H9 (cell line): ENCODE results near the gene ARHGEF38. TPM values are rescaled to one million over a fixed set of nuclear protein-coding genes. Genes with fewer than 3 reads are reported as not detected.

ENCODE experiments used
- DNase-seq: peaks from one replicate; pipeline ENCODE4 v3.0.0-alpha.2; 2017
- H2AFZ ChIP-seq: one replicate; pipeline ENCODE4 v1.6.1; 2013; ENCODE audit warnings: mild to moderate bottlenecking, low read length, control low read depth, moderate library complexity
- H2AK5ac ChIP-seq: 2 replicates; pipeline ENCODE4 v1.6.1; 2013; ENCODE audit warnings: low read length, control low read depth, mixed read lengths; ENCODE audit not compliant: insufficient read length
- H2BK120ac ChIP-seq: one replicate; pipeline ENCODE4 v1.6.1; 2013; ENCODE audit warnings: low read depth, mild to moderate bottlenecking, low read length, control low read depth, inconsistent platforms; ENCODE audit not compliant: poor library complexity, severe bottlenecking
- H2BK12ac ChIP-seq: 2 replicates; pipeline ENCODE4 v1.6.1; 2013; ENCODE audit warnings: low read length, control low read depth, mixed read lengths, low read depth; ENCODE audit not compliant: insufficient read length
- H2BK15ac ChIP-seq: 2 replicates; pipeline ENCODE4 v1.6.1; 2013; ENCODE audit warnings: low read depth, low read length, control low read depth
- H2BK20ac ChIP-seq: one replicate; pipeline ENCODE4 v1.6.1; 2013; ENCODE audit warnings: low read depth, mild to moderate bottlenecking, low read length, control low read depth, inconsistent platforms; ENCODE audit not compliant: poor library complexity, severe bottlenecking
- H2BK5ac ChIP-seq: 2 replicates; pipeline ENCODE4 v1.6.1; 2013; ENCODE audit warnings: low read length, control low read depth, mixed read lengths; ENCODE audit not compliant: insufficient read length
- H3K14ac ChIP-seq: 2 replicates; pipeline ENCODE4 v1.6.1; 2013; ENCODE audit warnings: low read length, control low read depth; ENCODE audit not compliant: insufficient read depth
- H3K18ac ChIP-seq: 2 replicates; pipeline ENCODE4 v1.6.1; 2013; ENCODE audit warnings: low read depth, mild to moderate bottlenecking, mixed read lengths, low read length, control low read depth; ENCODE audit not compliant: insufficient read length
- H3K23ac ChIP-seq: 2 replicates; pipeline ENCODE4 v1.6.1; 2013; ENCODE audit warnings: low read length, control low read depth, mixed read lengths, low read depth; ENCODE audit not compliant: insufficient read length
- H3K23me2 ChIP-seq: 2 replicates; pipeline ENCODE4 v1.6.1; 2013; ENCODE audit warnings: low read depth, mild to moderate bottlenecking, mixed read lengths, low read length, control low read depth; ENCODE audit not compliant: insufficient read length, poor library complexity, severe bottlenecking
- H3K27ac ChIP-seq: 2 replicates; pipeline ENCODE4 v1.5.1; 2013; ENCODE audit warnings: low read length, control low read depth, mixed read lengths, low read depth; ENCODE audit not compliant: insufficient read length
- H3K27me3 ChIP-seq: 2 replicates; pipeline ENCODE4 v1.6.1; 2013; ENCODE audit warnings: low read length, control low read depth, inconsistent platforms; ENCODE audit not compliant: insufficient read depth
- H3K4ac ChIP-seq: 2 replicates; pipeline ENCODE4 v1.6.1; 2013; ENCODE audit warnings: low read depth, mild to moderate bottlenecking, control low read depth, inconsistent platforms, low read length, moderate library complexity
- H3K4me1 ChIP-seq: 2 replicates; pipeline ENCODE4 v1.6.1; 2013; ENCODE audit warnings: low read length, control low read depth, inconsistent platforms; ENCODE audit not compliant: insufficient read depth
- H3K4me2 ChIP-seq: 2 replicates; pipeline ENCODE4 v1.6.1; 2013; ENCODE audit warnings: low read length, control low read depth, mixed read lengths; ENCODE audit not compliant: insufficient read length, insufficient read depth
- H3K56ac ChIP-seq: 2 replicates; pipeline ENCODE4 v1.6.1; 2013; ENCODE audit warnings: low read depth, mild to moderate bottlenecking, mixed read lengths, low read length, control low read depth; ENCODE audit not compliant: insufficient read length
- H3K79me1 ChIP-seq: 2 replicates; pipeline ENCODE4 v1.6.1; 2013; ENCODE audit warnings: low read depth, mild to moderate bottlenecking, moderate library complexity, low read length, control low read depth, inconsistent platforms; ENCODE audit not compliant: insufficient read depth, poor library complexity, severe bottlenecking
- H3K79me2 ChIP-seq: 2 replicates; pipeline ENCODE4 v1.6.1; 2013; ENCODE audit warnings: low read length, control low read depth, inconsistent platforms; ENCODE audit not compliant: insufficient read depth
- H3K9ac ChIP-seq: 2 replicates; pipeline ENCODE4 v1.6.1; 2013; ENCODE audit warnings: low read length, control low read depth, mixed read lengths; ENCODE audit not compliant: insufficient read length; ENCODE audit errors: extremely low read depth
- H3K9me3 ChIP-seq: one replicate; pipeline ENCODE4 v1.6.1; 2013; ENCODE audit warnings: low read depth, low read length, inconsistent platforms; ENCODE audit not compliant: control insufficient read depth
- H3T11ph ChIP-seq: one replicate; pipeline ENCODE4 v1.6.1; 2013; ENCODE audit warnings: mild to moderate bottlenecking, low read length, control low read depth, inconsistent platforms
- H4K20me1 ChIP-seq: one replicate; pipeline ENCODE4 v1.6.1; 2013; ENCODE audit not compliant: control insufficient read depth, insufficient read length, insufficient read depth
- H4K5ac ChIP-seq: 2 replicates; pipeline ENCODE4 v1.6.1; 2013; ENCODE audit warnings: low read depth, mild to moderate bottlenecking, mixed read lengths, low read length, control low read depth; ENCODE audit not compliant: insufficient read length
- H4K8ac ChIP-seq: replicated peaks from 2 replicates; pipeline ENCODE4 v1.6.1; 2013; ENCODE audit warnings: low read length, control low read depth, mixed read lengths, low read depth; ENCODE audit not compliant: insufficient read length
- H4K91ac ChIP-seq: 2 replicates; pipeline ENCODE4 v1.6.1; 2013; ENCODE audit warnings: low read depth, mild to moderate bottlenecking, moderate library complexity, mixed read lengths, low read length, control low read depth; ENCODE audit not compliant: insufficient read length
- H3K27ac Mint-ChIP-seq, 3 experiments: 2 replicates in 2 of 3; 3 replicates in 1 of 3; pipeline ENCODE4 v1.8.0; 2020 to 2021; ENCODE audit warnings: mixed read lengths in 3 of 3, mild to moderate bottlenecking in 1 of 3, moderate library complexity in 1 of 3
- H3K27me3 Mint-ChIP-seq: 2 replicates; pipeline ENCODE4 v1.8.0; 2021; ENCODE audit warnings: low read depth, mild to moderate bottlenecking, moderate library complexity, mixed read lengths
- H3K36me3 Mint-ChIP-seq, 3 experiments: 2 replicates in 2 of 3; 3 replicates in 1 of 3; pipeline ENCODE4 v1.8.0; 2020 to 2021; ENCODE audit warnings: low read depth in 3 of 3, mixed read lengths in 3 of 3; ENCODE audit not compliant: insufficient read depth in 1 of 3
- H3K4me1 Mint-ChIP-seq, 2 experiments: 2 replicates each; pipeline ENCODE4 v1.8.0; 2020; ENCODE audit warnings: mixed read lengths in 2 of 2
- H3K4me3 Mint-ChIP-seq, 2 experiments: 2 replicates in 1 of 2; 3 replicates in 1 of 2; pipeline ENCODE4 v1.8.0; 2020 to 2021; ENCODE audit warnings: mild to moderate bottlenecking in 2 of 2, mixed read lengths in 2 of 2, moderate library complexity in 1 of 2
- H3K9me3 Mint-ChIP-seq, 2 experiments: 2 replicates in 1 of 2; 3 replicates in 1 of 2; pipeline ENCODE4 v1.8.0; 2020; ENCODE audit warnings: mild to moderate bottlenecking in 2 of 2, mixed read lengths in 2 of 2, moderate library complexity in 1 of 2
- WGBS: extraction: QIAGEN DNeasy Blood & Tissue Kit; methylation state at CpG from one replicate; pipeline ENCODE4 v1.1.7; 2013; ENCODE audit warnings: missing lambda C conversion rate, low lambda C conversion rate, mixed read lengths; ENCODE audit not compliant: insufficient read length; ENCODE audit errors: extremely low coverage; 5-methylcytosine and 5-hydroxymethylcytosine counted together
- total RNA-seq: library from RNA; stranded (reverse); gene quantifications from 2 replicates; pipeline ENCODE4 v1.2.1, GENCODE V29; 2021
- TF ChIP-seq, protein P1 (sequence below): fragments of 200-600 bp; sonication (generic); conservative IDR thresholded peaks from 3 replicates; pipeline ENCODE4 v1.8.0; 2021; ENCODE audit warnings: antibody characterized with exemption, mild to moderate bottlenecking

Gene ARHGEF38
- total RNA-seq, 1 experiment from 2014 or later = not detected

DNA sequence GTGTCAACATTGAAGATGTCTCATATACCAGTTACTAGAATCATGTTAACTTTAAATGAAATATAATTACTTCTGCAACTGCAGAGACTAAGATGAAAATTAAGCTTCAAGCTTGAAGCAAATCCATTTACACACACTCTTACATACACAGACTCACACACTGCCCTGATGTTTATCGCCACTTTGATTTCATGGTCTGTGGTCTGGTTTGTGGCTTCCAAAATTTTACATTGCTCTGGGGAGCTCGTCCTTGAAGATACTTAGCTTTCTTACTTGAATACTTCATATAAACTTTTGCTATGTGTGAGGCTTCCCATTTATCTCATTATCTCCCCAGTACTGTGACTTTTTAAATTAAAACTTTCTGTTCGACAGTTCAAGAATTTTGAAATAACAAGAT lies 35.8 kb downstream of the ARHGEF38 start:
- Histone ChIP-seq H2AFZ (no peak overlapping the region), H3T11ph (no peak overlapping the region), H3K4ac (no peak overlapping the region), H3K9me3 (no peaks in the 10 kb centered on the region), H3K18ac (no peak overlapping the region), H3K79me2 (no peaks in the 10 kb centered on the region), H2BK5ac (no peak overlapping the region), H3K27me3 (no peaks in the 10 kb centered on the region), H4K91ac (no peak overlapping the region), H2BK12ac (no peak overlapping the region), H2BK15ac (no peak overlapping the region), H4K5ac (no peak overlapping the region), H4K8ac (no peak overlapping the region), H2AK5ac (no peak overlapping the region), H4K20me1 (no peaks in the 10 kb centered on the region), H3K14ac (no peak overlapping the region), H3K4me1 (no peaks in the 10 kb centered on the region), H3K79me1 (no peaks in the 10 kb centered on the region), H2BK120ac (no peak overlapping the region), H3K23me2 (no peaks in the 10 kb centered on the region), H3K9ac (no peak overlapping the region), H2BK20ac (no peak overlapping the region), H3K27ac (no peak overlapping the region), H3K56ac (no peak overlapping the region), H3K4me2 (no peak overlapping the region), H3K23ac (no peak overlapping the region)
- Mint-ChIP-seq H3K27me3 (peaks cover 63% of the 10 kb centered on the region), H3K4me1 (peaks cover 0 to 6% of the 10 kb centered on the region in 2 experiments; a peak in 1 of 4 replicates), H3K4me3 (no peak overlapping the region), H3K36me3 (no peaks in the 10 kb centered on the region), H3K9me3 (no peaks in the 10 kb centered on the region), H3K27ac (no peak overlapping the region)
- WGBS = no CpG with 5 or more reads among the region's 3 CpGs
- TF ChIP-seq, protein P1, sequence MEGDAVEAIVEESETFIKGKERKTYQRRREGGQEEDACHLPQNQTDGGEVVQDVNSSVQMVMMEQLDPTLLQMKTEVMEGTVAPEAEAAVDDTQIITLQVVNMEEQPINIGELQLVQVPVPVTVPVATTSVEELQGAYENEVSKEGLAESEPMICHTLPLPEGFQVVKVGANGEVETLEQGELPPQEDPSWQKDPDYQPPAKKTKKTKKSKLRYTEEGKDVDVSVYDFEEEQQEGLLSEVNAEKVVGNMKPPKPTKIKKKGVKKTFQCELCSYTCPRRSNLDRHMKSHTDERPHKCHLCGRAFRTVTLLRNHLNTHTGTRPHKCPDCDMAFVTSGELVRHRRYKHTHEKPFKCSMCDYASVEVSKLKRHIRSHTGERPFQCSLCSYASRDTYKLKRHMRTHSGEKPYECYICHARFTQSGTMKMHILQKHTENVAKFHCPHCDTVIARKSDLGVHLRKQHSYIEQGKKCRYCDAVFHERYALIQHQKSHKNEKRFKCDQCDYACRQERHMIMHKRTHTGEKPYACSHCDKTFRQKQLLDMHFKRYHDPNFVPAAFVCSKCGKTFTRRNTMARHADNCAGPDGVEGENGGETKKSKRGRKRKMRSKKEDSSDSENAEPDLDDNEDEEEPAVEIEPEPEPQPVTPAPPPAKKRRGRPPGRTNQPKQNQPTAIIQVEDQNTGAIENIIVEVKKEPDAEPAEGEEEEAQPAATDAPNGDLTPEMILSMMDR = no peak
- DNase-seq = no peak
